GM18858 (cell line): Measurements from ENCODE around the gene NEURL1.
A peak's percentile ranks its signal among the peaks of the same experiment; 100 is the strongest.
"Not testable (repeated sequence)": the region's sequence is repeated elsewhere in the genome, so short reads cannot be mapped to it uniquely, and the experiment has no call there.

Source experiments
- ATAC-seq: cut with Tn5 transposase; IDR thresholded peaks from one replicate; pipeline ENCODE4 v1.9.1; 2021; ENCODE audit not compliant: unreplicated experiment

The NEURL1 gene

GRCh38 chr10:103463499-103463898, 30.0 kb upstream of the NEURL1 start:
- ATAC-seq: no peak

GRCh38 chr10:103465411-103466179, 27.9 kb upstream of the NEURL1 start:
- no peak for ATAC-seq

- ATAC-seq: no peak
Measured at GRCh38 chr10:103466734-103467133, 26.8 kb upstream of the NEURL1 start.

- peak; percentile 17 for ATAC-seq
Measured at GRCh38 chr10:103467406-103467805, 26.1 kb upstream of the NEURL1 start.

- ATAC-seq: no peak
Measured at GRCh38 chr10:103469201-103469600, 24.3 kb upstream of the NEURL1 start.

GRCh38 chr10:103470761-103471653, 22.5 kb upstream of the NEURL1 start:
- peak; percentile 61 for ATAC-seq

GRCh38 chr10:103472005-103472404, 21.5 kb upstream of the NEURL1 start:
- ATAC-seq: no peak

- no peak for ATAC-seq
Measured at GRCh38 chr10:103473261-103473671, 20.2 kb upstream of the NEURL1 start.

GRCh38 chr10:103474077-103474476, 19.4 kb upstream of the NEURL1 start:
- ATAC-seq: no peak

- no peak for ATAC-seq
Measured at GRCh38 chr10:103475437-103475836, 18.1 kb upstream of the NEURL1 start.

- no peak for ATAC-seq
Measured at GRCh38 chr10:103476046-103476768, 17.3 kb upstream of the NEURL1 start.

GRCh38 chr10:103478671-103479070, 14.8 kb upstream of the NEURL1 start:
- no peak for ATAC-seq

- no peak for ATAC-seq
Measured at GRCh38 chr10:103479135-103479534, 14.4 kb upstream of the NEURL1 start, which contains the start of gene CALHM3. Gene CALHM3 (minus strand): TSS chr10:103479240. CDS start chr10:103479032, 208 bp downstream.

- ATAC-seq: no peak
Measured at GRCh38 chr10:103480521-103480920, 13.0 kb upstream of the NEURL1 start.

- ATAC-seq: no peak
Measured at GRCh38 chr10:103481974-103482531, 11.5 kb upstream of the NEURL1 start.

GRCh38 chr10:103486635-103487409, 6.7 kb upstream of the NEURL1 start:
- not testable (repeated sequence) for ATAC-seq

GRCh38 chr10:103487410-103487708, 6.1 kb upstream of the NEURL1 start:
- ATAC-seq: no peak

GRCh38 chr10:103490986-103491314, 2.6 kb upstream of the NEURL1 start:
- ATAC-seq: no peak

- ATAC-seq: no peak
Measured at GRCh38 chr10:103491729-103492364, 1.7 kb upstream of the NEURL1 start.

- no peak for ATAC-seq
Measured at GRCh38 chr10:103492655-103493261, 747 bp upstream of the NEURL1 start.
